Measurements from ENCODE around the gene UEVLD.

- TF ChIP-seq CTCF (IDR thresholded peaks at IDR 0.05; ENCODE audit: poor library complexity, severe bottlenecking), result no peak
- TF ChIP-seq EP300 (conservative IDR thresholded peaks at IDR 0.05; ENCODE audit: poor library complexity, severe bottlenecking), result no peak
- no peak for TF ChIP-seq EZH2 (IDR thresholded peaks at IDR 0.05; ENCODE audit: borderline replicate concordance, insufficient read depth, low read length, poor library complexity, severe bottlenecking)
- TF ChIP-seq REST (IDR thresholded peaks at IDR 0.05; ENCODE audit: borderline replicate concordance), result no peak
Measured at GRCh38 chr11:18522388-18522787, 66.1 kb downstream of the UEVLD start.
